ENCODE measurements around the gene SLC44A3.

The SLC44A3 gene

GRCh38 chr1:94883691-94884090 is 63.5 kb downstream of the SLC44A3 start:
- Histone ChIP-seq H3K27ac (ENCODE audit: insufficient read depth, low read length, poor library complexity, severe bottlenecking) (no peak overlapping the region), H3K36me3 (ENCODE audit: control insufficient read depth, insufficient read depth, low read length) (no peaks in the 10 kb centered on the region), H3K27me3 (replicated peaks; ENCODE audit: control insufficient read depth, insufficient read depth, low read length, poor library complexity, severe bottlenecking) (no peaks in the 10 kb centered on the region), H3K4me1 (ENCODE audit: control insufficient read depth, insufficient read depth, low read length, poor library complexity, severe bottlenecking) (no peaks in the 10 kb centered on the region), H3K4me3 (ENCODE audit: insufficient read depth, low read depth, low read length, poor library complexity, severe bottlenecking) (peak overlapping the region; percentile 26), H3K9me3 (ENCODE audit: control insufficient read depth, low read length) (no peaks in the 10 kb centered on the region)
- no peak for DNase-seq

- Histone ChIP-seq H3K4me3 (ENCODE audit: insufficient read depth, low read depth, low read length, poor library complexity, severe bottlenecking) (peak overlapping the region; percentile 26), H3K27me3 (replicated peaks; ENCODE audit: control insufficient read depth, insufficient read depth, low read length, poor library complexity, severe bottlenecking) (no peaks in the 10 kb centered on the region), H3K9me3 (ENCODE audit: control insufficient read depth, low read length) (no peaks in the 10 kb centered on the region), H3K4me1 (ENCODE audit: control insufficient read depth, insufficient read depth, low read length, poor library complexity, severe bottlenecking) (no peaks in the 10 kb centered on the region), H3K27ac (ENCODE audit: insufficient read depth, low read length, poor library complexity, severe bottlenecking) (no peak overlapping the region), H3K36me3 (ENCODE audit: control insufficient read depth, insufficient read depth, low read length) (no peaks in the 10 kb centered on the region)
- no peak for DNase-seq
Observed at GRCh38 chr1:94884106-94884505, 63.9 kb downstream of the SLC44A3 start.

- Histone ChIP-seq H3K4me3 (ENCODE audit: insufficient read depth, low read depth, low read length, poor library complexity, severe bottlenecking) (no peak overlapping the region), H3K27ac (ENCODE audit: insufficient read depth, low read length, poor library complexity, severe bottlenecking) (no peak overlapping the region), H3K36me3 (ENCODE audit: control insufficient read depth, insufficient read depth, low read length) (no peaks in the 10 kb centered on the region), H3K27me3 (replicated peaks; ENCODE audit: control insufficient read depth, insufficient read depth, low read length, poor library complexity, severe bottlenecking) (no peaks in the 10 kb centered on the region), H3K4me1 (ENCODE audit: control insufficient read depth, insufficient read depth, low read length, poor library complexity, severe bottlenecking) (no peaks in the 10 kb centered on the region), H3K9me3 (ENCODE audit: control insufficient read depth, low read length) (no peaks in the 10 kb centered on the region)
- no peak for DNase-seq
Observed at GRCh38 chr1:94884507-94884906, 64.3 kb downstream of the SLC44A3 start.

GRCh38 chr1:94886361-94886760 is 66.2 kb downstream of the SLC44A3 start:
- DNase-seq = no peak
- Histone ChIP-seq H3K4me3 (ENCODE audit: insufficient read depth, low read depth, low read length, poor library complexity, severe bottlenecking) (no peak overlapping the region), H3K4me1 (ENCODE audit: control insufficient read depth, insufficient read depth, low read length, poor library complexity, severe bottlenecking) (no peaks in the 10 kb centered on the region), H3K36me3 (ENCODE audit: control insufficient read depth, insufficient read depth, low read length) (no peaks in the 10 kb centered on the region), H3K27ac (ENCODE audit: insufficient read depth, low read length, poor library complexity, severe bottlenecking) (no peak overlapping the region), H3K27me3 (replicated peaks; ENCODE audit: control insufficient read depth, insufficient read depth, low read length, poor library complexity, severe bottlenecking) (no peaks in the 10 kb centered on the region), H3K9me3 (ENCODE audit: control insufficient read depth, low read length) (no peaks in the 10 kb centered on the region)

- DNase-seq = no peak
- Histone ChIP-seq H3K9me3 (ENCODE audit: control insufficient read depth, low read length) (no peaks in the 10 kb centered on the region), H3K4me1 (ENCODE audit: control insufficient read depth, insufficient read depth, low read length, poor library complexity, severe bottlenecking) (no peaks in the 10 kb centered on the region), H3K27ac (ENCODE audit: insufficient read depth, low read length, poor library complexity, severe bottlenecking) (no peak overlapping the region), H3K27me3 (replicated peaks; ENCODE audit: control insufficient read depth, insufficient read depth, low read length, poor library complexity, severe bottlenecking) (no peaks in the 10 kb centered on the region), H3K4me3 (ENCODE audit: insufficient read depth, low read depth, low read length, poor library complexity, severe bottlenecking) (no peak overlapping the region), H3K36me3 (ENCODE audit: control insufficient read depth, insufficient read depth, low read length) (no peaks in the 10 kb centered on the region)
Observed at GRCh38 chr1:94887106-94887505, 66.9 kb downstream of the SLC44A3 start.

- no peak for DNase-seq
- no peaks in the 10 kb centered on the region for H3K9me3 ChIP-seq (ENCODE audit: control insufficient read depth, low read length)
- H3K27me3 ChIP-seq (replicated peaks; ENCODE audit: control insufficient read depth, insufficient read depth, low read length, poor library complexity, severe bottlenecking) = no peaks in the 10 kb centered on the region
- H3K27ac ChIP-seq (ENCODE audit: insufficient read depth, low read length, poor library complexity, severe bottlenecking) = no peak overlapping the region
- H3K36me3 ChIP-seq (ENCODE audit: control insufficient read depth, insufficient read depth, low read length) = no peaks in the 10 kb centered on the region
- H3K4me1 ChIP-seq (ENCODE audit: control insufficient read depth, insufficient read depth, low read length, poor library complexity, severe bottlenecking) = no peaks in the 10 kb centered on the region
- H3K4me3 ChIP-seq (ENCODE audit: insufficient read depth, low read depth, low read length, poor library complexity, severe bottlenecking) = no peak overlapping the region
Observed at GRCh38 chr1:94887603-94888171, 67.5 kb downstream of the SLC44A3 start.

GRCh38 chr1:94888201-94888600 is 68.0 kb downstream of the SLC44A3 start:
- Histone ChIP-seq H3K4me3 (ENCODE audit: insufficient read depth, low read depth, low read length, poor library complexity, severe bottlenecking) (no peak overlapping the region), H3K27ac (ENCODE audit: insufficient read depth, low read length, poor library complexity, severe bottlenecking) (no peak overlapping the region), H3K9me3 (ENCODE audit: control insufficient read depth, low read length) (no peaks in the 10 kb centered on the region), H3K4me1 (ENCODE audit: control insufficient read depth, insufficient read depth, low read length, poor library complexity, severe bottlenecking) (no peaks in the 10 kb centered on the region), H3K27me3 (replicated peaks; ENCODE audit: control insufficient read depth, insufficient read depth, low read length, poor library complexity, severe bottlenecking) (no peaks in the 10 kb centered on the region), H3K36me3 (ENCODE audit: control insufficient read depth, insufficient read depth, low read length) (no peaks in the 10 kb centered on the region)
- no peak for DNase-seq

GRCh38 chr1:94892604-94893254 is 72.6 kb downstream of the SLC44A3 start:
- H3K36me3 ChIP-seq (ENCODE audit: control insufficient read depth, insufficient read depth, low read length) = no peaks in the 10 kb centered on the region
- H3K4me1 ChIP-seq (ENCODE audit: control insufficient read depth, insufficient read depth, low read length, poor library complexity, severe bottlenecking) = no peaks in the 10 kb centered on the region
- no peaks in the 10 kb centered on the region for H3K27me3 ChIP-seq (replicated peaks; ENCODE audit: control insufficient read depth, insufficient read depth, low read length, poor library complexity, severe bottlenecking)
- DNase-seq = no peak
- H3K4me3 ChIP-seq (ENCODE audit: insufficient read depth, low read depth, low read length, poor library complexity, severe bottlenecking) = no peak overlapping the region
- no peak overlapping the region for H3K27ac ChIP-seq (ENCODE audit: insufficient read depth, low read length, poor library complexity, severe bottlenecking)
- H3K9me3 ChIP-seq (ENCODE audit: control insufficient read depth, low read length) = no peaks in the 10 kb centered on the region

GRCh38 chr1:94894630-94895029 is 74.5 kb downstream of the SLC44A3 start:
- Histone ChIP-seq H3K9me3 (ENCODE audit: control insufficient read depth, low read length) (no peaks in the 10 kb centered on the region), H3K4me3 (ENCODE audit: insufficient read depth, low read depth, low read length, poor library complexity, severe bottlenecking) (no peak overlapping the region), H3K27ac (ENCODE audit: insufficient read depth, low read length, poor library complexity, severe bottlenecking) (no peak overlapping the region), H3K27me3 (replicated peaks; ENCODE audit: control insufficient read depth, insufficient read depth, low read length, poor library complexity, severe bottlenecking) (no peaks in the 10 kb centered on the region), H3K4me1 (ENCODE audit: control insufficient read depth, insufficient read depth, low read length, poor library complexity, severe bottlenecking) (no peaks in the 10 kb centered on the region), H3K36me3 (ENCODE audit: control insufficient read depth, insufficient read depth, low read length) (no peaks in the 10 kb centered on the region)
- DNase-seq = no peak

- Histone ChIP-seq H3K4me1 (ENCODE audit: control insufficient read depth, insufficient read depth, low read length, poor library complexity, severe bottlenecking) (no peaks in the 10 kb centered on the region), H3K4me3 (ENCODE audit: insufficient read depth, low read depth, low read length, poor library complexity, severe bottlenecking) (no peak overlapping the region), H3K9me3 (ENCODE audit: control insufficient read depth, low read length) (no peaks in the 10 kb centered on the region), H3K27me3 (replicated peaks; ENCODE audit: control insufficient read depth, insufficient read depth, low read length, poor library complexity, severe bottlenecking) (no peaks in the 10 kb centered on the region), H3K27ac (ENCODE audit: insufficient read depth, low read length, poor library complexity, severe bottlenecking) (no peak overlapping the region), H3K36me3 (ENCODE audit: control insufficient read depth, insufficient read depth, low read length) (no peaks in the 10 kb centered on the region)
- DNase-seq = no peak
Observed at GRCh38 chr1:94895518-94895917, 75.4 kb downstream of the SLC44A3 start.
